DOHH2 (cell line): Measurements from ENCODE around the gene PSMB10.

Experiments
- H3F3A ChIP-seq: fragments of 200-600 bp; sonication (generic), shearing (Covaris generic); 2 replicates; pipeline ENCODE4 v1.6.0; 2016; ENCODE audit warnings: antibody characterized with exemption, mild to moderate bottlenecking; ENCODE audit not compliant: control insufficient read depth, insufficient read depth
- H3K27ac ChIP-seq: fragments of 200-600 bp; sonication (generic); 2 replicates; pipeline ENCODE4 v1.5.1; 2014; ENCODE audit warnings: low read depth, mild to moderate bottlenecking, low read length, moderate library complexity
- H3K27me3 ChIP-seq: fragments of 200-600 bp; sonication (generic); 2 replicates; pipeline ENCODE4 v1.6.1; 2014; ENCODE audit warnings: mild to moderate bottlenecking, low read length, mixed read lengths; ENCODE audit not compliant: control insufficient read depth
- H3K36me3 ChIP-seq: fragments of 200-600 bp; sonication (generic); 2 replicates; pipeline ENCODE4 v1.6.1; 2014; ENCODE audit warnings: mild to moderate bottlenecking, low read length, moderate library complexity, mixed read lengths; ENCODE audit not compliant: control insufficient read depth
- H3K4me1 ChIP-seq: fragments of 200-600 bp; sonication (generic); 2 replicates; pipeline ENCODE4 v1.6.1; 2014; ENCODE audit warnings: mild to moderate bottlenecking, low read length, mixed read lengths; ENCODE audit not compliant: control insufficient read depth
- H3K4me2 ChIP-seq: fragments of 200-600 bp; sonication (generic); 2 replicates; pipeline ENCODE4 v1.6.0; 2014; ENCODE audit warnings: mild to moderate bottlenecking, low read length, moderate library complexity
- H3K4me3 ChIP-seq: fragments of 200-600 bp; sonication (generic); 2 replicates; pipeline ENCODE4 v1.5.1; 2014; ENCODE audit warnings: mild to moderate bottlenecking, low read length, mixed read lengths
- H3K79me2 ChIP-seq: fragments of 200-600 bp; sonication (generic); 2 replicates; pipeline ENCODE4 v1.6.1; 2014; ENCODE audit warnings: mild to moderate bottlenecking, low read length, mixed read lengths; ENCODE audit not compliant: control insufficient read depth
- H3K9me2 ChIP-seq: fragments of 200-600 bp; sonication (generic); replicated peaks from 2 replicates; pipeline ENCODE4 v1.6.1; 2014; ENCODE audit warnings: mild to moderate bottlenecking, low read length, mixed read lengths; ENCODE audit not compliant: control insufficient read depth
- H3K9me3 ChIP-seq: fragments of 200-600 bp; sonication (generic); 2 replicates; pipeline ENCODE4 v1.6.1; 2014; ENCODE audit warnings: antibody characterized with exemption, low read length, mixed read lengths; ENCODE audit not compliant: control insufficient read depth, insufficient read depth
- H4K20me1 ChIP-seq: fragments of 200-600 bp; sonication (generic); 2 replicates; pipeline ENCODE4 v1.6.0; 2014; ENCODE audit warnings: low read depth, mild to moderate bottlenecking, antibody characterized with exemption, low read length, moderate library complexity; ENCODE audit not compliant: control insufficient read depth, insufficient read depth
- CTCF ChIP-seq: fragments of 200-600 bp; sonication (generic); IDR thresholded peaks from one replicate; pipeline ENCODE4 v1.5.1; 2014; ENCODE audit warnings: antibody characterized with exemption, mild to moderate bottlenecking, low read depth, low read length; ENCODE audit not compliant: poor library complexity, severe bottlenecking
- EZH2phosphoT487 ChIP-seq: fragments of 200-600 bp; sonication (generic); IDR thresholded peaks from 2 replicates; pipeline ENCODE4 v1.6.1; 2017; ENCODE audit warnings: borderline replicate concordance, mild to moderate bottlenecking, antibody characterized with exemption, low read length, moderate library complexity, mixed read lengths

The PSMB10 gene

GRCh38 chr16:67946966-67947558 lies 10.4 kb upstream of the PSMB10 start:
- peaks cover 6% of the 10 kb centered on the region for H3K36me3 ChIP-seq
- no peaks in the 10 kb centered on the region for H3K9me2 ChIP-seq
- H3F3A ChIP-seq: no peaks in the 10 kb centered on the region
- H4K20me1 ChIP-seq: no peaks in the 10 kb centered on the region
- no peaks in the 10 kb centered on the region for H3K27me3 ChIP-seq
- H3K79me2 ChIP-seq: no peaks in the 10 kb centered on the region
- no peaks in the 10 kb centered on the region for H3K9me3 ChIP-seq
- no peak overlapping the region for H3K27ac ChIP-seq
- H3K4me1 ChIP-seq: no peaks in the 10 kb centered on the region
- no peak overlapping the region for H3K4me2 ChIP-seq
- TF ChIP-seq CTCF (no peak), EZH2phosphoT487 (no peak)
- no peak overlapping the region for H3K4me3 ChIP-seq

GRCh38 chr16:67946128-67946569 lies 9.5 kb upstream of the PSMB10 start:
- H3K4me1 ChIP-seq: 0 out of 2 replicates have a peak, but pooled peaks cover 3% of the 10 kb centered on the region
- TF ChIP-seq EZH2phosphoT487 (no peak), CTCF (no peak)
- no peaks in the 10 kb centered on the region for H3K79me2 ChIP-seq
- peaks cover 6% of the 10 kb centered on the region for H3K36me3 ChIP-seq
- no peaks in the 10 kb centered on the region for H3F3A ChIP-seq
- no peaks in the 10 kb centered on the region for H3K27me3 ChIP-seq
- no peak overlapping the region for H3K4me3 ChIP-seq
- no peaks in the 10 kb centered on the region for H3K9me2 ChIP-seq
- H4K20me1 ChIP-seq: no peaks in the 10 kb centered on the region
- H3K4me2 ChIP-seq: no peak overlapping the region
- H3K27ac ChIP-seq: no peak overlapping the region
- H3K9me3 ChIP-seq: no peaks in the 10 kb centered on the region

- peaks cover 6% of the 10 kb centered on the region for H3K36me3 ChIP-seq
- TF ChIP-seq CTCF: no peak
- TF ChIP-seq EZH2phosphoT487: no peak
- no peak overlapping the region for H3K4me2 ChIP-seq
These were observed 8.8 kb upstream of the PSMB10 start for GRCh38 chr16:67945392-67945933.

More at GRCh38 chr16:67945392-67945933, 8.8 kb upstream of the PSMB10 start:
- Histone ChIP-seq H3K9me2 (no peaks in the 10 kb centered on the region), H3K4me3 (no peak overlapping the region), H3K79me2 (no peaks in the 10 kb centered on the region), H3K27ac (no peak overlapping the region), H4K20me1 (no peaks in the 10 kb centered on the region), H3K4me1 (0 out of 2 replicates have a peak, but pooled peaks cover 3% of the 10 kb centered on the region), H3K27me3 (no peaks in the 10 kb centered on the region), H3K9me3 (no peaks in the 10 kb centered on the region), H3F3A (no peaks in the 10 kb centered on the region)
